HG03575 (cell line): ENCODE results near the gene RBM24.
"Not testable (repeated sequence)": the region's sequence is repeated elsewhere in the genome, so short reads cannot be mapped to it uniquely, and the experiment has no call there.

ENCODE experiments used
- ATAC-seq: cut with Tn5 transposase; IDR thresholded peaks from one replicate; pipeline ENCODE4 v1.9.1; 2021; ENCODE audit not compliant: unreplicated experiment, insufficient number of reproducible peaks, low FRiP score; ENCODE audit errors: extremely low read depth

RBM24 gene

DNA sequence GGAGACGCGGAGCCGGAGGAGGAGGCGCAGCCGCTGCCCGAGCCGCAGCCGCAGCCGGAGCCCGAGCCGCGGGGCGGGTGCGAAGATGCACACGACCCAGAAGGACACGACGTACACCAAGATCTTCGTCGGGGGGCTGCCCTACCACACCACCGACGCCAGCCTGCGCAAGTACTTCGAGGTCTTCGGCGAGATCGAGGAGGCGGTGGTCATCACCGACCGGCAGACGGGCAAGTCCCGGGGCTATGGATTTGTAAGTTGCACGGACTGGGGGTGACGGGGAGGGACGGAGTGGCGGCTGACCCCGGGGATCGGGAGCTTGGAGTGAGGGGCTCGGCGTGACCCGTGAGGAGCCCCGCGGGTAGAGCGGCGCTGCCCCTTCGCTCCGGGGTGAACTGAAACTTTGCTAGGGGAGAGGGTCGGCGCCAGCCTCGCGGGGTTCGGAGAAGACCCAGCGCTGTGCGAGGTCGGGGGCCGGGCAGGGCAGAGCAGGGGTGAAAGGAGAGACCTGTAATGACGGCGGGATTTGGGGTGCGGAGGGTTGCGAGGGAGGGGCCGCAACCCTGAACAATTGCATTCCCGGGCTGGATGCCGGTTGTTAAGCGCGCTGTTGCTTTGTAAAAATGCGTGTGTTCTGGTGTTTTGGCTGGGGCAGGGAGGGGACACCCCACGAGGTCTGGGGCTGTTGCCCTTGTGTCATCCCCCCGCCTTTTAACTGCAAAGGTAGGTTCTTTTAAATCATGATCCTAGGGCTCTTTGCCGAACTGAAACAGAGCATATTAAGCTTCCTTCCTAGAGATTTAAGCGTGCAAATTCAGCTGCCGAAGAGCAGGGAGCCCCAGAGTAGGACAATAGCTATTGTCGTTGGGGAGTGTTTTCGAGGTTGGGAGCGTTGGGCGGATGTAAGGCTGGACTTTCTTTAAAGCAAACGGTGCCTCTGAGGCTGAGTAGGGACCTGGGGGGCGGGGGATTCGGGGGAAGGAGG is 628 bp downstream of the RBM24 start:
- ATAC-seq, result no peak

DNA sequence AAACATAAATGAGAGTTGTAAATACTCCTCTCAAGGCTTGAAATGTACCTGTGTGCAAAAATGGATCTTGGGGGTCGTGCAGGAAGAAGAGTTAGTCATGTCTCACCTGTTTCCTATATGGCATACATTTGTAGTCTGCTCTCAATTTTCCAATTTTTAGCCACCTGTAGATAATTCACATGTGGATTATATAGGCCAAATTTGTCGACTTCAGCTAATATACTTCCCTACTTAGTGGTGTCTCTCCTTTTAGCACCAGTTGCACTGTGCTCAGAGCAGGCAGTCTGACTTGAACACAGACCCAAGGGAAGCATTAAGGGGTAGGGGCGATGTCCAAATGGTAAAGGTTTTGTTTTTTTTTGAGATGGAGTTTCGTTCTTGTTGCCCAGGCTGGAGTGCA is 1.9 kb downstream of the RBM24 start:
- ATAC-seq, result no peak

DNA sequence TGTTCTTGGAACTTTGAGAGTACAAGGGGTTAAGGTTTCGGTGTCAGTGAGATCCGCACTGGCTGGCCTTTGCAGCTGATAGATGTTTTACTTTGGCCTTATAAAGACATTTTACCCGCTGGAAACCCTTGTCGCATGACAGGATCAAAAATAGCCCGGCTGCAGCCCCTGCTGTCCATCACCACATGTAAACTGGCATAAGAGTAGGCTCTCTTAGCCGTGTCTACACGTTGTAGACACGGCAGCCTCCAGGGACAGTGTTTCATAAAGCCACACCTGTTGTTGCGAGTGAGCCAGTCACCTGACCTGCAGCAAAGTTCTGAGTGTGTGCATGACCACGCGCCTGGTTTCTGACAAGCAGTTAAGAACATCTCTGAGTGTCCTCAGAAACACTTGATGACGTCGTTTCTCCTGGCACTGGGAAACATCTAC is 8.5 kb downstream of the RBM24 start:
- ATAC-seq, result no peak

DNA sequence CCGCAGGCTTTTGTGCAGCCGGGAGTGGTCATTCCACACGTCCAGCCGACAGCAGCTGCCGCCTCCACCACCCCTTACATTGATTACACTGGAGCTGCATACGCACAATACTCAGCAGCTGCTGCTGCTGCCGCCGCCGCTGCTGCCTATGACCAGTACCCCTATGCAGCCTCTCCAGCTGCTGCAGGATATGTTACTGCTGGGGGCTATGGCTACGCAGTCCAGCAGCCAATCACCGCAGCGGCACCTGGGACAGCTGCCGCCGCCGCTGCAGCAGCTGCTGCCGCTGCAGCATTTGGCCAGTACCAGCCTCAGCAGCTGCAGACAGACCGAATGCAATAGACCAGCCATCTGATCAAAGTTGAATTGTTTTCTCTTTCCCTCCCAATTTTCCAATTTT is 10.6 kb downstream of the RBM24 start:
- ATAC-seq, result no peak

DNA sequence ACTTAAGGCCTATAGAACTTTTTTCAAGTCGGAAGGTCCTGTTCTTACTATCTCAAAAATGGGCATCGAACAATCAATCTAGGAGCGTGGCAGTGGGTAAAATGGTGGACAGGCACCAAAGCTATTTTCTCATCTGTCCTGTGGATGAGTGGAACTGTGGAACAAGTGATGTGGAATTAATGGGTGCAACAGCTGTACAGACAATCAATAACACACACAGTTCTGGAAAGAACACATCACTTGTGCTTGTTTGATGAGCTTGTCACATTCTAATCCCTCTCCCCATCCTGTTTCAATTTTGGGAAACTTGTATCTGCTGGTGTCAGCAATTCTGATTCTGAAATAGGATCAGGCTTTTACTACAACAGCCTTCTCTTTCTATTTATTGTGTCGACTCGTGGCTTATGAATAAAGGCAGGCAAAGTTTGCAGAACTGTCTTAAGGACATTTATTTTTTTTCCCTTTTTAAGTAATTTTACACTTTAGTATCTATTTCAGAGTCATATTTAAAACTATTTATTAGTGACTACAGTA is 11.5 kb downstream of the RBM24 start:
- no peak for ATAC-seq

DNA sequence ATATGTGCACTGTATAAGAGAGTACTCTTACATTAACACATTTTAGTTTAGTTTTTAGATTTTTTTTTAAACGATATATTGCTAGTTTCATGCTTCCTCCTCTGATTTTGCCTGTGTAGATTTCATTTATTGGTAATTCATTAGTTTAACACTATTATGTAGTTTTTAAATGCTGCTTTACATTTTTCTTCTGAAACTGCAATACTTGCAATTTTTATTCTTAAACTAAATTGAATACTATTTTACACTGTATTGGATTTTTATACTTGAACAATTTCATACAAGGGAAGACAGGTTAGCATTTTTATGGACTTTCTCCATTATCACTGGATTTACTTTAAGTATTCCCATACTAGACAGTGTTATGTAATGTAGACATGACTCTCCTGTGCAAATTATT is 12.2 kb downstream of the RBM24 start:
- ATAC-seq, result no peak

DNA sequence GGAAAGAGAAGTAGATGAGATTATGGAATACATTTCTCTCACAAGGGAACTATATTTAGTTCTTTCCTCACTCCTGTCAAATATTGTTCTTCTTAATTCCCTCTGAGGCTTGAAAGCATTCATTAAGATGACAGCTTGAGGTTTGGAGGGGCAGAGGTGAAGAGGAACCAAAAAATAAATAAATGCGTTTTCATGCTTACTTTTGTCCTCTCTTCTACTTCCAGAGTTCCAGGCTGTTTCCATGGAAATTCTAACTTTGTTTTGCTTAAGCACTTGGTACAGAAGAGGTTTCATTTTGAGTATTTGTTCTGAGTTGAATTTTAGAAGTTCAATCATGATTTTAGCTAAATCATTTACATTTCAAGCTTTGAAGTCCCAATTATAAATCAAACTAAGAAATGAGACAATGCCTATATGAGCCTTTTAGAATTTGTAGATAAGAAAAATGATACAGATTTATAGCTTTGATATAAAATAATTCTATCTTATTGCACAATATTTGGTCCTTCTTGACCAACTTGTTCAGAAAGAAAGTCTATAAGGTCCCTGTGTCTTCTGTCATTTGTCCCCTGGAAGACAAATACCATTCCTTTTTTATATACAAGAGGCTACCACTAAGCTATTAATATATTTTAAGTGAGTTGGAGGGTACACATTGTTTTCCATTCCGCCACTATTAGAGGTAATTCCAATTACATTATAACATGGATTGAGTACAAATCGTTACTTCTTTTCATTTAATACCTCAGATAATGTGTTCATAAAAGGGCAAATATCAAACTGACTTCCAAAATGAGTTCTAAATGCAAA is 16.3 kb downstream of the RBM24 start:
- no peak for ATAC-seq

DNA sequence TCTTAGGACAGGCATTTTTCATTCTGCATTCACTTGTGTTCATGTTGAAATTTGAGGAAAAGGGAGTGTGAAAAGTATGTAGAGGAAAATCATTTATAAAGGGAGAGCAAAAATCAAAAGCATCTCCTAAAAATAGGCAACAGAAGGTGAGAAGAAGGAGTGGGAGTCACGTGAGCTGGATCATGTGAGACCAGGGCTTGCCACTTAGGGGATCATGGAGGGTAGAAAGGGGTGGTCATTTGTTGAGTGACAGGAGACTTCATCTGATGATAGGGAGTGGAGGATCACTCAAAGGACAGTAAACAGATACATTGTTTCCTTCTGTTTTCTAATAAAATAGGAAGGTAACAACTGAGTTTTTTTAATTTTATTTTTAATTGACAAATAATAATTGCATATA is 17.1 kb downstream of the RBM24 start:
- ATAC-seq, result no peak

DNA sequence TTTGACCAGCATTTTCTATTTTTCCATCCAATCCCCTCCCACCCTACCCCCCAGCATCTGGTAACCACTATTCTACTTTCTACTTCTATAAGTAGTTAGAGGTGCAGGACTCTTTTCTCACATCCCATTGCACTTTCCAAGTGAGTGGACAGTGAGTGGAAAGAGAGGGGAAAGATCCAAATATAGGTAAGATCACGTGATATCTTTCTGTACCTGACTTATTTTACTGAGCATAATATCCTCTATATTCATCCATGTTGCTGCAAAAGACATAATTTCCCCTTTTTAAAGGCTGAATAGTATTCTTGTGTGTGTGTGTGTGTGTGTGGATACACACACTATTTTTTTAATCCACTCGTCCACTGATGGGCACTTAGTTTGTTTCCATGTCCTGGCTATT is 18.1 kb downstream of the RBM24 start:
- ATAC-seq, result no peak

DNA sequence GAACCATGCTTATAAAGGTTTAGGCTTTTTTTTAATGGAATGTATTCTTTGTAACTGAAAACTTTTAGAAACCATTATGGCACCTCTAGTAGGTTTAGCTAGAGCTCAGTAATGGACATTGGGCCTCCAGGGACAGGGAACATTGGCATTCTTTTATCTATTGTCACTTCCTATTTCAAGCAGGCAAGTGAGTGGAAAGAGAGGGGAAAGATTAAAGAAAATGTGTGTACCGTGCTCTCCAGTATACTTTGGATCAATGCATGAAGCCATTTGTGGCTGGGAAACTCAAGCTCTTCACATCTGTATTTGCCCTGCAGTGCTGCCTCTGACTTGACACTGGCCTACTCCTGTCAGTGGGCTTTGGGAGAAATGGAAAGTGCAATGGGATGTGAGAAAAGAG is 18.6 kb downstream of the RBM24 start:
- ATAC-seq, result no peak

DNA sequence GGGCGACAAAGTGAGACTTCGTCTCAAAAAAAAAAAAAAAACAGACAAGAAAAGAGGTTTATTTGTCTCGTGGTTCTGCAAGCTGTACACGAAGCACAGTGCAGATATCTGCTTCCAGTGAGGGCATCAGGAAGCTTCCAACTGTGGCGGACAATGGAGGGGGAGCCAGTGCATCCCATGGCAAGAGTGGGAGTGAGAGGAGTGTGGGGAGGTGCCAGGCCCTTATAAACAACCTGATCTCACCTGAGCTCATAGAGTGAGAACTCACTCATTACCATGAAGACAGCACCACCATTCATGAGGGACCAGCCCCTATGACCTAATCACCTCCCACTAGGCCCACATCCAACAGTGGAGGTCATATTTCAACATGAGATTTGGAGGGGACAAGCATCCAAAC is 19.5 kb downstream of the RBM24 start:
- no peak for ATAC-seq

DNA sequence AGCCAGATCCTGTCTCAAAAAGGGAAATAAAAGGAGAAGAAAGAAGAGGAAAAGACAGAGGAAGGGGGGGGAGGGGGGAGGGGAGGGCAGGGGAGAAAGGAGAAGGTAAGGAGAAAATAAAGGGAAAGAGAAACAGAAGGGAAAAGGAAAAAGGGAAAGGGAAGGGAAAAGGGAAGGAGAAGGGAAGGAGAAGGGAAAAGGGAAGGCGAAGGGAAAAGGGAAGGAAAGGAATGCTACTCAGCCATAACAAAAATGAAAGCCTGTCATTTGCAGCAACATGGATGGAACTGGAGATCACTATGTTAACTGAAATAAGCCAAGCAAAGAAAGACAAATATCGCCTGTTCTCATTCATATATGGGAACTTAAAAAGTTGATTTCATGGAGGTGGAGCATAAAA is 22.3 kb downstream of the RBM24 start:
- no peak for ATAC-seq

DNA sequence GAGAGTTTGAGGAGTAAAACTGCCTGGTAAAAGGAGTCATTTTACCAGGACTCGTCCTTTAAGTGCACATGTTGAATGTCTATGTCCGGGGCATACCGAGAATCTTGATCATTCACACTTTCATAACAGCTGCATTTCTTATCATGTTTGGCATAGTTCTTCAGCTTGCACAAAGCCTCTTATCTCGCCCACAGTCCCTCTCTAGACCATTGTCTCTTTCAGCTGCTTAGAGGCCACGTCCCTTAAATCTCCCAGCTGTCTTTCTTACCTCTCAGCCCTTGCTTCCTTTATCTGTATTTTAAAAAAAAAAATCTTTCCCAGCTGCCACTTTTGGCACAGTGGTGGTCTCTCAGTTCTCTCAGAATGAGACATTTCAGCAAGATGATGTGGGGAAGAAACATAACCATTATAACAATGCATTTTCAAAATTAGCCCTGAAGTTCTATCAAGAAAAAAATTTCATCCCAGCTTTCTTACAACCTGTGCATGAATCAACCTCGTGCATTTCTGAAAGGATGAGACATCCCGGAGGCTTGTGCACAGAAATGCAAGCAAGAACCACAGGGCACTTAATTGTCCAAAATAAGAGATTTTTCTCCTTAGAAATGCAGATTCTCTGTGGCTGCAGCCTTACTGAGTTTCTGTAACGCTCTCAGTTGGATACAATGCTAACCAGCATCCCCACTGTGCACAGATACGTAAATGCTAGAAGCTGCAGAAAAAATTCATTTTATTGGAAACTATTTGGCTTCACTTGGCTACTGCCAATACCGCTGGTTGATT is 24.2 kb downstream of the RBM24 start:
- ATAC-seq, result no peak

DNA sequence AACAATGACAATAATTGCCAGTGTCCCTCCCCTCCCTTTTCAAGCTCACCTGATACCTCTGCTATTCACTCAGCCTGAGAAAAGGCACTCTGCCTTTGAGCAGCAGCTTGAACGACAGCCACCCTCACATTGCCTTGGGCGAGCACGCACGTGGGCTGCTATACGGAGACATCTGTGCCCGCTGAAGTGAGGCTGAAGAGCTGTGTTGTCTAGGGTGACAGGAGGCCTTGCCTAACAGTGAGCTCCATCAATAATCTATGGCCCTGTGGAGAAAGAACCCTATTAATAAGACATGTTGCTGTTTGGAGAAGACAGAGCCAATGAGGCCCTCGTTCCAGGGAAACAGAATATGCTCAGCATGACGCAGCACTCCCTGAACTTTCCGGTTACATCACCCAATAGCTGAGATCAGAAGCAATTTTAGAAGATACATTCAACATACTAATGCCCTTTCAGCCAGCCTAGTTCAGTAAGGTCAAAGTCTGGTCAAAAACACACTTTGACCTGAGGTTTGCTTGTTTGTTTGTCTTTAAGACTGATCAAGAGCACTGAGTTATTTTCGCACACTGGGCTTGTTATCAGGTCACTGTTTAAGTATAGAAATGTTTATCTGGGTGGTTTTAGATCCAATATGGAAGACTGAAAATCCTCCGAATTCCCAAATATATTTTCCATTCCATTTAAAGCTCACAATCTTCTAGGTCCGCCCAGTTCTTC is 30.6 kb downstream of the RBM24 start:
- ATAC-seq, result no peak

DNA sequence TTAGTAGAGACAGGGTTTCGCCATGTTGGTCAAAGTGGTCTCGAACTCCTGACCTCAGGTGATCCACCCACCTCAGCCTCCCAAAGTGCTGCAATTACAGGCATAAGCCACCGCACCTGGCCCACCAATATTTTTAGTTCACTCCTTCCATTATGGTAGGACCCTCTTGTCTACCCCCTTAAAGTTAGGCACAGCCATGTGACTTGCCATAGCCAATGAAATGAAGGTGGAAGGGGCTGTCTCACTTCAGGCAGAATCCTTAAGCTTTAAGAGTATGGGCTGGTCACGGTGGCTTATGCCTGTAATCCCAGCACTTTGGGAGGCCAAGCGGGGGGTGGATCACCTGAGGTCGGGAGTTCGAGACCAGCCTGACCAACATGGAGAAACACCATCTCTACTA is 32.1 kb downstream of the RBM24 start:
- ATAC-seq, result not testable (repeated sequence)

DNA sequence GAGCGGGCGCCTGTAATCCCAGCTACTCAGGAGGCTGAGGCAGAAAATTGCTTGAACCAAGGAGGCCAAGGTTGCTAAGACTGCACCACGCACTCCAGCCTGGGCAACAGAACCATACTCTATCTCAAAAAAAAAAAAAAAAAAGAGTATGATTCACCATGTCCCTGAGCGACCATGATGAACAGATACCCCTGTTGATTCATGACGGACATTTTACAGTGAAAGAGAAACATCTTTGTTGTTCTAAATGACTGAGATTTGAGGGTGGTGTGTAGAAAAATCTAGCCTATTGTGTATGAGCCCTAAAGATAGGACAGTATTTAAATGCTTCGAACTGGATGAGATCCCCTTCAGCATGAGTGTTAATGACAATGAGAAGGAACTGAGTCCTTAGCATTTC is 32.8 kb downstream of the RBM24 start:
- ATAC-seq, result no peak

DNA sequence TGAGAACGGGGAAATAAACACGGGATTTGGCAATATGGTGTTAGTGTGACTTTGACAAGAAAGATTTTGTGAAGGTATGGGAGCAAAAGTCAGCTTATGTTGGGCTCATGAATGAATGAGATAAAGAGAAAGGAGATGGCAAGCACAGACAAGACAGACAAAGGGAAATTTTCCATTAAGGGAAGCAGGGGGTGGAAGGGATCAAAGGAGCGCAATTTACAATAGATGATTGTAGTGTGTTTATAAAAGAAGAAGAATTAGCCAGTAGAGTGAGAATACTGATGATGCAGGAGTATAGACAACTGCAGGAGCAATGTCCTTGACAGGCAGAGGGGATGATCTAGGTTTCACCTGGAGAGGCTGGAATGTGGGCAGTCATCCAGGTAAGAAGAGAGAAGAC is 34.1 kb downstream of the RBM24 start:
- no peak for ATAC-seq

DNA sequence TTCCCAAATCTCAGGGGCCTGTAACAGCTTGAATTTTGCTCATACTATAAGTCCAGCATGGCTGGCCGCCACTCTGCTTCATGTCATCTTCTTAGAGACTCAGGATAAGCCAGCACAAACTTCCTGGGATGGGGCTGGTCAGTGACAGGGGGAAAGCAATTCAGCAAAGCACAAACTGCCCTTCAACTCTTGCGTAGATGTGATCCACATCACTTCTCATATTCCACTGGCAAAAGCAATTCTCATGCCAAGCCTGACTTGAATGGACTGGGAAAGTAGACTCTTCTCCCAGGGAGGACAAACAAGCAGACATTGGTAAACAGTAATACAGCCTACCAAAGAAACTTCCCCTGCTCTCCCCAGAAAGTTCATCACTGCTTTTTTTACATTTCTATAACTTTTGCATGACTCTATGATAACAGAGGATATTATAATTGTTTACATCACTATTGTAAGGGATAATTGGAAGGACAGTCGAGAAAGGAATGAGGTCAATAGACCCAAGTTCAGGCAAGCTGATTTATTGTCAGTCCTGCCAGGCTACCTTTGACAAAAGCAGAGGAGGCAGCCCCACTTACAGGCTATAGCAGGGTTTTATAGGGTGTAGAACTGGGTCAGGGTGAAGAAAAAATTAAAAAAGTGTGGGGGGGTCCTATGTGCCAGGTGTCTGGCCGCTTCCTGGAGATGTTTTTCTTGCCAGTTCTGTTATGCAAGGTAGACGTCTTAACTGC is 37.4 kb downstream of the RBM24 start:
- ATAC-seq, result no peak
